Ovary (tissue), 9 donors: ENCODE measurements around the gene DNAJB8. TPM values are rescaled to one million over a fixed set of nuclear protein-coding genes. Genes with fewer than 3 reads are reported as not detected.

Experiments used
- DNase-seq, 5 donors: peaks; one replicate each; pipeline ENCODE4 v3.0.0-alpha.2; 2019 to 2020
- H3K27ac ChIP-seq, 2 donors: fragments of 200-600 bp; one replicate each; pipeline versions ENCODE4 v1.5.1 to v1.8.0; 2019 to 2022
- H3K27me3 ChIP-seq: fragments of 200-600 bp; one replicate; pipeline ENCODE4 v1.8.0; 2022
- H3K36me3 ChIP-seq: fragments of 200-600 bp; sonication (generic); one replicate; pipeline ENCODE4 v1.5.1; 2019
- H3K4me1 ChIP-seq: one replicate; pipeline ENCODE4 v1.8.1; 2013; ENCODE audit warnings: mild to moderate bottlenecking, moderate library complexity; ENCODE audit not compliant: insufficient read depth
- H3K4me3 ChIP-seq: fragments of 200-600 bp; sonication (generic); one replicate; pipeline ENCODE4 v1.5.1; 2017
- H3K9me3 ChIP-seq, 2 donors: fragments of 200-600 bp in 1 of 2; sonication (generic) in 1 of 2; one replicate each; pipeline versions ENCODE4 v1.5.1 to v1.8.1; 2013 to 2019; ENCODE audit warnings: mild to moderate bottlenecking in 1 of 2, moderate library complexity in 1 of 2
- EP300 ChIP-seq: sonication (generic); formaldehyde crosslinking; IDR thresholded peaks from one replicate; pipeline ENCODE4 v1.6.1; 2017; ENCODE audit warnings: antibody characterized with exemption
- POLR2A ChIP-seq: fragments of 450-650 bp; IDR thresholded peaks from one replicate; pipeline ENCODE4 v1.6.1; 2017; ENCODE audit warnings: antibody characterized with exemption, mild to moderate bottlenecking, moderate library complexity
- WGBS, 3 donors: extraction: QIAGEN DNeasy Blood & Tissue Kit in 1 of 3; methylation state at CpG; one replicate each; pipeline versions ENCODE4 v1.1.5 to v1.1.7; 2013 to 2017; 5-methylcytosine and 5-hydroxymethylcytosine counted together
- intact Hi-C, 4 donors: fragments of 100-400 bp; cut with DNase I; formaldehyde crosslinking; loops; one replicate each; pipeline versions ENCODE4 v1.11.0 to v1.15.1; 2022 to 2023
- polyA plus RNA-seq, 2 donors: library from polyadenylated mRNA; stranded (reverse); fragments of 200-250 nt in 1 of 2; fragments of 350-450 nt in 1 of 2; fragmentation: Illumina TruSeq in 1 of 2; extraction: RNeasy Lipid Tissue Mini Kit (QIAGEN cat#74804) in 1 of 2; gene quantifications; one replicate each; pipeline ENCODE4 v1.2.3, GENCODE V29; 2013 to 2014
- total RNA-seq, 7 donors: library from RNA; depleted of rRNA in 2 of 7; stranded (reverse); fragments of >200 nt in 2 of 7; fragmentation: NEBNext Ultra II Directional in 3 of 7; extraction: Animal tissue kit (Norgen Biotek cat#: 25700) in 3 of 7; gene quantifications; one replicate each; pipeline versions ENCODE4 v1.1.0 to v1.2.4, GENCODE V29; 2016 to 2023
- TF ChIP-seq, protein P1 (sequence below), 3 donors: fragments of 450-650 bp in 2 of 3; fragments of 200-600 bp in 1 of 3; IDR thresholded peaks; one replicate each; pipeline versions ENCODE4 v1.5.1 to v1.8.0; 2016 to 2022; ENCODE audit warnings: antibody characterized with exemption in 3 of 3, mild to moderate bottlenecking in 1 of 3
- donor health status: DM: no; HTN: no; CAD: no; lungs with moderate emphysema.
- donor health status: DM: no; HTN: no; CAD: no.
- donor health status: Bipolar disorder and iron deficiency.
- donor health status: DM: yes; HTN: yes; CAD: no.
- donor health status: DM: no; HTN: no; CAD: no.
- donor health status: DM: yes; HTN: yes; CAD: no.

DNAJB8 gene
- total and polyA plus RNA-seq, 9 donors = not detected

DNA sequence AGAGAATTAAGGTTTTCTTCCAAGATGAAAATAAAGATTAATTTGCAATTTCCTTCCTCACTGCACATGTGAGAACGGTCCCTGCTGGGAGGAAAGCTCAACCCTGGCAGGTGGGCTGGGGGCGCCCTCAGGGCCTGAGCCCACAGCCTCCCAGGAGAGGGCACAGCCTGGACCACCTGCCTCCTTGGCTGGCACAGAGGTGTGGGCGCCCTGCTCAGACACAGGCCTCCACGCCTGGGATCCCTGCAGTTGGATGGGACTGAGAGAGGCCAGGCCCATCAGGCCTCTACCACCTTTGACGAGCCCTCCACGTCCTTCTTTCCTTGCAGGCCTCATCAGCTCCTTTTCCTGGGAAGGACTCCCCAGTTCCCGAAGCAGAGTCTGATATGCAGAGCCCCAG, 46.4 kb downstream of the DNAJB8 start:
- 91 to 93% (median 91%) methylated on average over 7 of the region's 7 CpGs for WGBS, 3 donors
- TF ChIP-seq POLR2A = no peak
- TF ChIP-seq, protein P1, sequence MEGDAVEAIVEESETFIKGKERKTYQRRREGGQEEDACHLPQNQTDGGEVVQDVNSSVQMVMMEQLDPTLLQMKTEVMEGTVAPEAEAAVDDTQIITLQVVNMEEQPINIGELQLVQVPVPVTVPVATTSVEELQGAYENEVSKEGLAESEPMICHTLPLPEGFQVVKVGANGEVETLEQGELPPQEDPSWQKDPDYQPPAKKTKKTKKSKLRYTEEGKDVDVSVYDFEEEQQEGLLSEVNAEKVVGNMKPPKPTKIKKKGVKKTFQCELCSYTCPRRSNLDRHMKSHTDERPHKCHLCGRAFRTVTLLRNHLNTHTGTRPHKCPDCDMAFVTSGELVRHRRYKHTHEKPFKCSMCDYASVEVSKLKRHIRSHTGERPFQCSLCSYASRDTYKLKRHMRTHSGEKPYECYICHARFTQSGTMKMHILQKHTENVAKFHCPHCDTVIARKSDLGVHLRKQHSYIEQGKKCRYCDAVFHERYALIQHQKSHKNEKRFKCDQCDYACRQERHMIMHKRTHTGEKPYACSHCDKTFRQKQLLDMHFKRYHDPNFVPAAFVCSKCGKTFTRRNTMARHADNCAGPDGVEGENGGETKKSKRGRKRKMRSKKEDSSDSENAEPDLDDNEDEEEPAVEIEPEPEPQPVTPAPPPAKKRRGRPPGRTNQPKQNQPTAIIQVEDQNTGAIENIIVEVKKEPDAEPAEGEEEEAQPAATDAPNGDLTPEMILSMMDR (IDR thresholded peaks at IDR 0.05) = no peak
- TF ChIP-seq EP300 = no peak
- Histone ChIP-seq H3K36me3 (no peaks in the 10 kb centered on the region), H3K4me1 (no peaks in the 10 kb centered on the region), H3K4me3 (no peak overlapping the region), H3K27me3 (no peaks in the 10 kb centered on the region), H3K9me3 (no peaks in the 10 kb centered on the region), H3K27ac (no peak overlapping the region)
- no peak for DNase-seq
- intact Hi-C loops = loop anchor here in 3 of 4 donors (5.0 to 10.0 kb wide), 3 partner anchors 185 to 255 kb away; no protein-coding TSS in a partner anchor

GRCh38 chr3:128419311-128419710, 47.4 kb downstream of the DNAJB8 start:
- Histone ChIP-seq H3K4me3 (no peak overlapping the region), H3K4me1 (no peaks in the 10 kb centered on the region), H3K9me3 (no peaks in the 10 kb centered on the region), H3K36me3 (no peaks in the 10 kb centered on the region), H3K27me3 (no peaks in the 10 kb centered on the region), H3K27ac (no peak overlapping the region)
- no peak for DNase-seq
- WGBS, 3 donors = 95 to 96% (median 95%) methylated on average over 4 of the region's 4 CpGs
- TF ChIP-seq, protein P1 (IDR thresholded peaks at IDR 0.05) = no peak
- intact Hi-C loops = no loop called here

GRCh38 chr3:128418900-128419299, 47.8 kb downstream of the DNAJB8 start:
- no peak for TF ChIP-seq POLR2A
- TF ChIP-seq EP300 = no peak
- TF ChIP-seq, protein P1 (IDR thresholded peaks at IDR 0.05) = no peak
- Histone ChIP-seq H3K4me1 (no peaks in the 10 kb centered on the region), H3K27me3 (no peaks in the 10 kb centered on the region), H3K36me3 (no peaks in the 10 kb centered on the region), H3K4me3 (no peak overlapping the region), H3K27ac (no peak overlapping the region), H3K9me3 (no peaks in the 10 kb centered on the region)
- 84 to 94% (median 85%) methylated on average over 2 of the region's 2 CpGs for WGBS, 3 donors
- no peak for DNase-seq
- intact Hi-C loops = no loop called here

DNA sequence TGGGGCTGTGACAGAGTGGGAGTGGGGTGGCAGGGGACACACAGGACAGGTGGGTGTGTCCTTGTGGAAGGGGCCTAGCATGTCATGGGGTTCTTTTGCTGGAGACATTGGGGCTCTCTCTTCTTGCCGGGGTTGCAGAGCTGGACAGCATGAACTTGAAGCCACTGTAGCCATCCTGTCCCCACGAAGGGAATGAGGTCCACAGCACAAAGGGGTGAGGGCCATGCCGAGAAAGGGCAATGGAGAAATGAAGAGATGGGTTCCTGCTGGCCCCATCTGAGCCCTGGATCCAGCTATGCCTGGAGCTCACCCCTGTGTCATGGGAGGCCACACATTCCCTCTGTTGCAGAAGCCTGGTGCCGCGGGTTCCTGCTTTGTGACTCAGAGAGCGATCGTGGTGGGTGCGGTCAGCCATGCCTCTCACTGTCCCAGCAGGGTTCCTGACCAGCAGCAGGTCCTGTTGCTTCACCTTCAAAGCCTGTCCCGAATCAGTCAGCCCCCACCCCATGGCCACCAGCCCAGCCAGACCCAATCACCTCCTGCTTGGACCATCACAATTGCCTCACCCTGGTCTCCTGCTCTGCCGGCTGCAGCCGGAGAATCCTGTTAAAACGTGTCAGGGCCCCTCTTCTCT, 50.0 kb downstream of the DNAJB8 start:
- intact Hi-C loops = no loop called here
- H3K4me3 ChIP-seq = no peak overlapping the region

More for the DNA sequence above, 50.0 kb downstream of the DNAJB8 start:
- WGBS, 3 donors = 77 to 81% (median 77%) methylated on average over 12 of the region's 12 CpGs
- no peaks in the 10 kb centered on the region for H3K9me3 ChIP-seq
- no peaks in the 10 kb centered on the region for H3K27me3 ChIP-seq
- no peaks in the 10 kb centered on the region for H3K36me3 ChIP-seq
- no peak overlapping the region for H3K27ac ChIP-seq
- TF ChIP-seq, protein P1 (IDR thresholded peaks at IDR 0.05) = no peak
- TF ChIP-seq POLR2A (no peak), EP300 (no peak)
- no peak for DNase-seq
- no peaks in the 10 kb centered on the region for H3K4me1 ChIP-seq
